NOMO-1 treated with DMSO at 0.1 percent for 48 hours (cell line): ENCODE results near the gene ATP10A.
"Not testable (repeated sequence)": the region's sequence is repeated elsewhere in the genome, so short reads cannot be mapped to it uniquely, and the experiment has no call there.

Experiments
- DNase-seq: peaks from one replicate; lab custom pipeline; 2025; ENCODE audit not compliant: unreplicated experiment; lab: John Stamatoyannopoulos, UW

The ATP10A gene

GRCh38 chr15:25776071-25776746, 86.9 kb downstream of the ATP10A start:
- DNase-seq: no peak

DNA sequence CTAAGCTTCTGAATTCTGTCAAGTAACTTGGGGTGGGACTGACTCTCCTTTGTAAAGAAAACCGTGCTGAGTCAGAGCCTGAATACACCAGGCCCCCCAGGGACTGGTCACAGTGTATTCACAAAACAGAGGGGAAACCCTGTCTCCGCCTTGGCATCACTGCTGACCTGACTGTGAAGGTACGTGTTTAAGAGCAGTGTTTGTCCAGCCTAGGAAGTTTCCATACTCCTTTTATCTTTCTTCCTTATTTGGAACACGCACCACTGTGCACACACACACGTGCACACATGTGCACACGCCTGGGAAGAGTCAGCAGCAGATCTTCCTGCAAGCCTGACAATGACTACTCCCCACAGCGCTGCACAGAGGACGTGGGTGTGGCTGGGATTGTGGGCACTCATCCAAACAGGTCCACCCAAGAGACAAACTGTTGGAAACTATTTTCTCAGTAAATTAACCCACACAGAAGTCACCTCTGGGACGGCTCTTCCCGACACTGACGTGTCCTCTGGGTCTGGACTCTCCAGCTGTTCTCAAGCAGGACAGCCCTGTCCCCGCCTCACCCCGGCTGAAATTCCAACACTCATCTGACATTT, 87.7 kb downstream of the ATP10A start:
- no peak for DNase-seq

GRCh38 chr15:25774871-25775270, 88.3 kb downstream of the ATP10A start:
- no peak for DNase-seq

- DNase-seq: peak; percentile 46
Measured at GRCh38 chr15:25773248-25773647, 89.9 kb downstream of the ATP10A start.

DNA sequence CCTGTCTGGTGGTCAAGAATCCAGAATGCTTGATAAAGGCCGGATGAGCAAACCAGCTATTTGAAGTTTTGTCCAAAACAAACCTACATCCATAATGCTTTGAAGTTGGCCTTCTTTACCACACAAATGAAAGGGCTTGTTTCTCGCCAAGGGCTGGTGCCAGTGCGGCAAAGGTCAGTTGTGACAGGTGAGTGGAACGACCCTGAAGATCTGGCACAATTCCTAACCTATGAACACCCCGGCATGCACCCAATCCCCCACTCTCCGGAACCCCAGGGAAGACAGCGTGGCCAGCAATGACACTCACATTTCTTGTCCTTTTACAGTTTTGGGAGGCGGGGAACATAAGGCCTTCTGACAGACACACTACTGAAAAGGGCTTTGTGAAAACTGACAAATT, 90.6 kb downstream of the ATP10A start:
- no peak for DNase-seq

- DNase-seq: not testable (repeated sequence)
Measured at GRCh38 chr15:25771736-25772135, 91.4 kb downstream of the ATP10A start.

DNA sequence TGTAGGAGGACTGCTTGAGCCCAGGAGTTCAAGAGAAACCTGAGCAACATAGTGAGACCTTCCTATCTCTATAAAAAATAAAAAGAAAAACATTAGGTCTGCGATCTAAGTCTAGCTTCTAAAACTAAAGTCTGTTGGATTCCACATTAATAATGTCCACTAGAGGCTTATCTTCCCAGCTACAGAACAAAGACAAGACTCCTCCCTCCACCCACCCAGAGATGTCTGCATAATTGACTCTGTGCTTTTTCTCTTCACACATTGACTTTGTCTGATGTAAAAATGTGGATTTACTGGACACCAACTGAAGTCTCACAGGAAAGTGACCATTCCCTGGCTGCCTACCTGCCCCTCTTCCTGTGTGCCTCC, 91.8 kb downstream of the ATP10A start:
- no peak for DNase-seq

- no peak for DNase-seq
Measured at GRCh38 chr15:25770618-25771337, 92.3 kb downstream of the ATP10A start.

DNA sequence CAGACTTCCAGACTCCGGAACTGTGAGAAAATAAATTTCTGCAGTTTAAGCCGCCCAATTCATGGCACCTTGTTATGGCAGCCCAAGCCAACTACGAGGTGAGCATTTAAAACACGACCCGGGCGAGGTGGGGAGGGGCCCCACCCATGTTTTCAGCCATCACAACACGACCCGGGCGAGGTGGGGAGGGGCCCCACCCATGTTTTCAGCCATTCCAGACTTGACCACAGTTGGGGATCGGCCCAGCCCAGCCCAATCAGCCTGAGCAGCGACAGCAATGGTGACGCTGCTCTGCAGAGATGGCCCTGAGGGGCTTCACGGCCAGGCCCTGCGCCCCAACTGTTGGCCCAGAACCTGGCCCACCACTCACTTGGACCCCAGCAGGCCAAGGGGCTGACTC, 93.1 kb downstream of the ATP10A start:
- no peak for DNase-seq

DNA sequence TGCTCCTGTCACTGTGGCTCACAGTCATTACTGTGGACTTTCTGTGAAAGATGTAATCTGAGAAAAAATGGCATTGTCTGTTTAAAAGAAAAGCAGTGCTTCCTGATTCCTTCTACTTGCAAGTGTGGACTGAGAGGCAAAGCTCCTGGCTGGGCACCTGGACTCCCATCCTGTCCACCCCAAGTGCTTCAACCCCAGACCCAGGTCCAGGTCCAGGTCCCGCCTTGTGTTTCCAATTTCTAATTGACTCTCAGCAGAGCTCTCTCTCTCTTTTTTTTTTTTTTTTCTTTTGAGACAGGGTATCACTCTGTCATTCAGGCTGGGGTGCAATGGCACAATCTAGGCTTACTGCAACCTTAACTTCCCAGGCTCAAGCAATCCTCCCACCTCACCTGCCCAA, 94.9 kb downstream of the ATP10A start:
- DNase-seq: no peak

GRCh38 chr15:25767356-25768151, 95.6 kb downstream of the ATP10A start:
- no peak for DNase-seq

DNA sequence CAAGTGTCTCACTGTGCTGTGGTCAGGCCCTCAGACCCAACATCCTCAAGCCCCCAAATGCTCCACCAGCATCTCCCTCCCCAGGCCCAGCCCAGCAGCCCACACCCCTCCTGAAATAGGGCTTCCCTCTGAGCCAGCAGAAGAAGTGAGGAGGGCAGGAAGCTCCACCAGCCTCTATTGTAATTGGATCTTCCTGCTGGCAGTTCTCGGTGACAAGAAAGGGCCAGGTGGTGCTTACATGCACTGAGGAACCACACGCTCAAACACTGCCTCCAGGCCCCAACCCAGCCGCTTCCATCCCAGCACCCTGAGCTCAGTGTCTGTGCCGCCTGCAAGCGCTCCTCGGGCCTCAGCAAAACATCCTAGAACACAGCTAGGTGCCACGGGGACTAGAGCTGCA, 96.7 kb downstream of the ATP10A start:
- no peak for DNase-seq

DNA sequence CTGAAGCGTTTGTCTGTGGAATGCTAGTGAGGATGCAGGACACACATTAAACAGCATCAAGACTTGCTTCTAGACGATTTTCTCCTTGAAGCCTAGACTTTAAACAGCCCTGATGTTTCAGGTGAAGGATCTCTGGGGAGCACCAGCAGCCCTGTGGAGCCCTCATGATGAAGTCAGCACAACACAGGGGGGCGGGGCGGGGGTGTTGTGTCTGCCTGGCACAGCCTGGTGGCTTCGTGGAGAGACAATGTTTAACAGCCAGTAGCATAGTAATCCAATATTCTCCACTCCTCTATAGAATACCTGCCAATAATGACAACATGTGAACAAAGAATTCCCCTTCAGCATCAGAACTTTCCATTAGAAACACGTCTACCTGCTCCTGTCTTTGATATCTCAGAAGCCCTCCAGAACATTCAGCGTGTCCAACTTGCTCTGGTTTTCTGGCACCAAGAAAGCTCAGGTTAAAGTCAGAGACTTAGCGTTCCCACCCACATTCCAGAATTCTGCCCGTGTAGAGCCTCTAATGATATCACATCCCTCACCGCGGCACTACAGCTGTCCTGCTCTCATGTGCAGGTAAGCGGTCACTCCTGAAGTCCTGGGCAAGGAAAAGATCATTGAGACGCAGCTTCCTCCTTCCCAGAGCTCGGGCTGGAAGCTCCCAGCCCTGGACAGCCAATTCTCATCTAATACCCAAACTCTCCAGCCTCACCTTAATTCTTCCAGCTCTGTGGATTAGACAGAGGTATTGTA, 98.0 kb downstream of the ATP10A start:
- no peak for DNase-seq

GRCh38 chr15:25763954-25764353, 99.2 kb downstream of the ATP10A start:
- DNase-seq: no peak

GRCh38 chr15:25763331-25763751, 99.8 kb downstream of the ATP10A start:
- no peak for DNase-seq

DNA sequence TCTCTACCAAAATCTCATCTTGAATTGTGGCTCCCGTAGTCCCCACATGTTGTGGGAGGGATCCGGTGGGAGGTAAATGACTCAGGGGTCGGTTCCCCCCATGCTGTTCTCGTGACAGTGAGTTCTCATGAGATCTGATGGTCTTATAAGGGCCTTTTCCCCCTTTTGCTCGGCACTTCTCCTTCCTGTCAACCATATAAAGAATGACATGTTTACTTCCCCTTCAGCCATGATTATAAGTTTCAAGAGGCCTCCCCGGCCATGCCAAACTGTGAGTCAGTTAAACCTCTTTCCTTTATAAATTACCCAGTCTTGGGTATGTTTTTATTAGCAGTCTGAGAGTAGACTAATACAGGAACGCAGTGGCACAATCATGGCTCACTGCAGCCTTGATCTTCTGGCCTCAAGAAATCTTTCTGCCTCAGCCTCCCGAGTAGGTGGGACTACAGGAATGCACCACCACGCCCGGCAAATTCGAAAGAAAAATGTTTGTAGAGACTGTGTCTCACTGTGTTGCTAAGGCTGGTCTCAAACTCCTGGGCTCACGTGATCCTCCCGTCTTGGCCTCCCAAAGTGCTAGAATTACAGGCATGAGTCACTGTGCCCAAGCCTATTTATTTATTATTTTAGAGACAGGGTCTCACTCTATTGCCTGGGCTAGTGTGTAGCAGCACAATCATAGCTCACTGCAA, 101.0 kb downstream of the ATP10A start:
- DNase-seq: peak; percentile 94

DNA sequence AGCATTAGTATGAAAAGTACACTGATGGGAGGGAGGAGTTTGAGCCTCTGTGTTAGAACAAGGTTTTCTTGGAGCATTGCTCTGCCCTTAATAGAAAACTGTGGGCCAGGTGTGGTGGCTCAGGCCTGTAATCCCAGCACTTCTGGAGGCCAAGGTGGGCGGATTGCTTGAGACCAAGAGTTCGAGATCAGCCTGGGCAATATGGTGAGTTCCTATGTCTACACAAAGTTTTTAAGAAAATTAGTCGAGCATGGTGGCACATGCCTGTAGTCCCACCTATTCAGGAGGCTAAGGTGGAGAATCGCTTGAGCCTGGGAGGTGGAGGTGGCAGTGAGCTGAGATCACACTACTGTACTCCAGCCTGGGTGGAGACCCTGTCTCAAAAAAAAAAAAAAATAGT, 103.7 kb downstream of the ATP10A start:
- DNase-seq: no peak

GRCh38 chr15:25758612-25759011, 104.5 kb downstream of the ATP10A start:
- not testable (repeated sequence) for DNase-seq

- DNase-seq: no peak
Measured at GRCh38 chr15:25743548-25744275, 119.4 kb downstream of the ATP10A start.
